ENCODE data around the gene SMIM3. TPM values are rescaled to one million over a fixed set of nuclear protein-coding genes. Genes with fewer than 3 reads are reported as not detected.
"Not testable (repeated sequence)": the region's sequence is repeated elsewhere in the genome, so short reads cannot be mapped to it uniquely, and the experiment has no call there.

Gene SMIM3
- total RNA-seq, 2 experiments from 2014 or later, result 32.9 to 37.4 TPM

DNA sequence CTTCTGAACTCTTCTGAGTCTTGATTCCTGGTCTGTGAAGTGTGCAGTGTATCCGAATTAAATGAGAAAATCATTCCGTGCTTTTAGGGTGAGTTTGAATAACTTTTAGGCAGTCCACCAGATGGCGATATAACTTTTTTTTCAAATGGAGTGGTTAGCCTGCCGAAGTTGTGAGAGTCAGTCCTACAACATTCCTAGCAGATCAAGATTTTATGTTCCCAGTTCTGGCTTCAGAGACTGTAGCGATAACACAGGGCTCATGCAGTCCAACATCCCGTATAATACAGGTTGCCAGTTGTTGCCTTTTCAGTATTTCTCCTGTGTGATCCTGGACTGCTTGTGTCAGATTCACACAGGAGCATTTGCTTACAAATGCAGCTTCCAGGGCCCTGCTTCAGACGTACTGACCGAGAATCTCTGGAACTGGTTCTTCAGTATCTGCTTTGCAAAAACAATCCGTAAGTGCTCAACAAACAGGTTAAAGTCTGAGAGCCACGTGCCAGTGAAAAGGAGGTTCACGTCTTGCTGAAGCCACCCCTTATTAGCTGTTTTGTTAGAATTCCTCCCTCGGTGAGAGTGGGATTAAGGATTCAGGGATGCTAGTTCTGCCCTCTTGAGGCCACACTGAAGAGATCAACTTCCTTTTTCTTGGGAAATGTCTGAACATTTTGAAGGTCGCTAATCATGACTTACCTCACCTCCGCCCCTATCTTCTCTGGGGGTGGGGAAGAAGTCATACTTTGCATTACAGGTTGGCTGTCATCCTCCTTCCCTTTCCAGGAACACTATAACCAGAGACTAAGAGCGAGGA is 22.8 kb downstream of the SMIM3 start:
- H3K4me1 Mint-ChIP-seq (ENCODE audit: low read depth), result peaks cover 31% of the 10 kb centered on the region
- H3K9me3 Mint-ChIP-seq, result no peaks in the 10 kb centered on the region
- CTCF ChIA-PET, result interaction anchor here (0.6 to 3.2 kb wide), 24 partner anchors 9 to 451 kb away, joined by 3 to 52 read pairs (median 4); partner anchors contain the start of genes IRGM and SMIM3
- peak; percentile 31 for DNase-seq
- H3K27me3 Mint-ChIP-seq (ENCODE audit: low read depth), result no peaks in the 10 kb centered on the region
- H3K36me3 Mint-ChIP-seq (ENCODE audit: low read depth), result peaks cover 7% of the 10 kb centered on the region
- H3K4me3 Mint-ChIP-seq, result no peak overlapping the region
- H3K27ac Mint-ChIP-seq, result no peak overlapping the region
- intact Hi-C loops (cut with micrococcal nuclease), result loop anchor here (1.0 to 5.0 kb wide), 5 partner anchors 46 to 363 kb away; no protein-coding TSS in a partner anchor

- no peak for DNase-seq
- no peak overlapping the region for H3K4me3 Mint-ChIP-seq
- CTCF ChIA-PET, result interaction anchor here (0.6 to 3.2 kb wide), 7 partner anchors 14 to 360 kb away, joined by 3 to 20 read pairs (median 4); partner anchors contain the start of genes IRGM and RBM22
- H3K27ac Mint-ChIP-seq, result no peak overlapping the region
- no peaks in the 10 kb centered on the region for H3K36me3 Mint-ChIP-seq (ENCODE audit: low read depth)
- intact Hi-C loops (cut with micrococcal nuclease), result loop anchor here (5.0 kb wide), 1 partner anchor 242 kb away; no protein-coding TSS in a partner anchor
- no peaks in the 10 kb centered on the region for H3K27me3 Mint-ChIP-seq (ENCODE audit: low read depth)
- peaks cover 12% of the 10 kb centered on the region for H3K4me1 Mint-ChIP-seq (ENCODE audit: low read depth)
- H3K9me3 Mint-ChIP-seq, result no peaks in the 10 kb centered on the region
Observed at GRCh38 chr5:150804388-150804787, 25.8 kb downstream of the SMIM3 start.

- Mint-ChIP-seq H3K27ac (no peak overlapping the region), H3K36me3 (ENCODE audit: low read depth) (no peaks in the 10 kb centered on the region), H3K27me3 (ENCODE audit: low read depth) (no peaks in the 10 kb centered on the region), H3K4me3 (no peak overlapping the region), H3K4me1 (ENCODE audit: low read depth) (no peaks in the 10 kb centered on the region), H3K9me3 (no peaks in the 10 kb centered on the region)
- CTCF ChIA-PET, result interaction anchor here (1.7 to 1.8 kb wide), 2 partner anchors 9 to 37 kb away, joined by 4 to 5 read pairs; partner anchors contain the start of gene IRGM
- DNase-seq, result no peak
- intact Hi-C loops (cut with micrococcal nuclease), result no loop called here
Observed at GRCh38 chr5:150809363-150809762, 30.8 kb downstream of the SMIM3 start.

- no peaks in the 10 kb centered on the region for H3K27me3 Mint-ChIP-seq (ENCODE audit: low read depth)
- H3K4me1 Mint-ChIP-seq (ENCODE audit: low read depth), result no peaks in the 10 kb centered on the region
- no peaks in the 10 kb centered on the region for H3K36me3 Mint-ChIP-seq (ENCODE audit: low read depth)
- no peak overlapping the region for H3K4me3 Mint-ChIP-seq
- CTCF ChIA-PET, result interaction anchor here (0.5 to 1.2 kb wide), 2 partner anchors 31 to 95 kb away, joined by 3 to 4 read pairs; partner anchors contain the start of gene IRGM
- no peak for DNase-seq
- H3K27ac Mint-ChIP-seq, result no peak overlapping the region
- H3K9me3 Mint-ChIP-seq, result peaks cover 15% of the 10 kb centered on the region
- intact Hi-C loops (cut with micrococcal nuclease), result no loop called here
Observed at GRCh38 chr5:150815010-150815409, 36.5 kb downstream of the SMIM3 start.

DNA sequence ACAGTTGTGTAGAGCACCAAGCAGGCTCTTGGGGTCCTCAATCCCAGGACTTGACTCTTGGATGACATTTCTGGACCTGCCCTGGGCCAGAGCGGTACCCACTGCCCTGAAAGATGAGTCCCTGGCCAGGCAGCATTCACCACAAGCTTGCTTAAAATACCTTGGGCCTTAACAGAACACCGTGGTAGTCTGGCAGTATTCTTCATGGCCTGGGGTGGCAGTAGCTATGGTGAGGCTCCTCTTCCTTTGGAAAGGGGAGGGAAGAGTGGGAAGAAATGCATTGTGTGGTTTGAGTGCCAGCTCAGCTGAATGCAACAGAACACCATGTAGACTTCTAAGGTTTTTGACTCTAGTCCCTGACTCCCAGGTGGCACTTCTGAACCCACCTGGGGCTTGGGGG is 38.4 kb downstream of the SMIM3 start:
- CTCF ChIA-PET, result interaction anchor here (1.3 kb wide), 1 partner anchor 16 kb away, joined by 3 read pairs; no protein-coding TSS in a partner anchor
- no peaks in the 10 kb centered on the region for H3K36me3 Mint-ChIP-seq (ENCODE audit: low read depth)
- intact Hi-C loops (cut with micrococcal nuclease), result loop anchor here (2.0 kb wide), 1 partner anchor 60 kb away; no protein-coding TSS in a partner anchor
- H3K9me3 Mint-ChIP-seq, result peaks cover 17% of the 10 kb centered on the region
- no peaks in the 10 kb centered on the region for H3K27me3 Mint-ChIP-seq (ENCODE audit: low read depth)
- no peak for DNase-seq
- no peaks in the 10 kb centered on the region for H3K4me1 Mint-ChIP-seq (ENCODE audit: low read depth)
- H3K27ac Mint-ChIP-seq, result no peak overlapping the region
- H3K4me3 Mint-ChIP-seq, result no peak overlapping the region

GRCh38 chr5:150829744-150830143 is 51.2 kb downstream of the SMIM3 start:
- Mint-ChIP-seq H3K9me3 (peaks cover 33% of the 10 kb centered on the region), H3K36me3 (ENCODE audit: low read depth) (peaks cover 5% of the 10 kb centered on the region), H3K27me3 (ENCODE audit: low read depth) (no peaks in the 10 kb centered on the region), H3K4me1 (ENCODE audit: low read depth) (no peaks in the 10 kb centered on the region), H3K4me3 (no peak overlapping the region), H3K27ac (no peak overlapping the region)
- CTCF ChIA-PET, result no interaction called here
- DNase-seq, result no peak
- intact Hi-C loops (cut with micrococcal nuclease), result loop anchor here (10.0 kb wide), 1 partner anchor 125 kb away; no protein-coding TSS in a partner anchor

DNA sequence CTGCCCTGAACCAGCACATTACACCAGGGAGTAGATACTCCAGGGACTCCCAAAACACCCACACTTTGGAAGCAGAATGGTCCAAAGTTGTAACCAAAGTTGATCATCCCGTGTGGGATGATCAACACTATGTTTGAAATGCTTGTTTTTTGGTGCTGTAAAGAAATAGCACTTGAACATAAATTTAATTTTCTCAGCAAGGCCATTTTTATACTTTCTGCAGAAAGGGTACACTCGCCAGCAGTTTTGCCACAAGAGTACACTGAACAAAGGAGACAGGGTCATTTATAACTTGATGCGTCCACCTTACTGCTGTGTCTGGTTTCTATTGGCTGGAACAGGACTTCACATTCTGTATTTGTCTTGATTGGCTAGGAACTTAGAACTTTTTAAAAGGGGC is 53.3 kb downstream of the SMIM3 start:
- H3K36me3 Mint-ChIP-seq (ENCODE audit: low read depth); intact Hi-C loops (cut with micrococcal nuclease); H3K27ac Mint-ChIP-seq; DNase-seq; H3K27me3 Mint-ChIP-seq (ENCODE audit: low read depth); CTCF ChIA-PET; H3K4me1 Mint-ChIP-seq (ENCODE audit: low read depth); H3K4me3 Mint-ChIP-seq: not testable (repeated sequence)
- peaks cover 33% of the 10 kb centered on the region for H3K9me3 Mint-ChIP-seq

- H3K9me3 Mint-ChIP-seq, result peaks cover 18% of the 10 kb centered on the region
- H3K4me1 Mint-ChIP-seq (ENCODE audit: low read depth), result peaks cover 8% of the 10 kb centered on the region
- H3K27me3 Mint-ChIP-seq (ENCODE audit: low read depth), result no peaks in the 10 kb centered on the region
- H3K36me3 Mint-ChIP-seq (ENCODE audit: low read depth), result peaks cover under 1% of the 10 kb centered on the region
- intact Hi-C loops (cut with micrococcal nuclease), result no loop called here
- H3K4me3 Mint-ChIP-seq, result no peak overlapping the region
- H3K27ac Mint-ChIP-seq, result no peak overlapping the region
- no peak for DNase-seq
- CTCF ChIA-PET, result no interaction called here
Observed at GRCh38 chr5:150836064-150836463, 57.5 kb downstream of the SMIM3 start.

GRCh38 chr5:150836703-150837102 is 58.1 kb downstream of the SMIM3 start:
- H3K4me1 Mint-ChIP-seq (ENCODE audit: low read depth), result peaks cover 8% of the 10 kb centered on the region
- CTCF ChIA-PET, result interaction anchor here (1.3 kb wide), 1 partner anchor 36 kb away, joined by 3 read pairs; no protein-coding TSS in a partner anchor
- no peaks in the 10 kb centered on the region for H3K27me3 Mint-ChIP-seq (ENCODE audit: low read depth)
- no peak overlapping the region for H3K4me3 Mint-ChIP-seq
- H3K9me3 Mint-ChIP-seq, result peaks cover 12% of the 10 kb centered on the region
- intact Hi-C loops (cut with micrococcal nuclease), result no loop called here
- H3K36me3 Mint-ChIP-seq (ENCODE audit: low read depth), result no peaks in the 10 kb centered on the region
- no peak for DNase-seq
- H3K27ac Mint-ChIP-seq, result no peak overlapping the region

GRCh38 chr5:150845185-150845859 is 66.8 kb downstream of the SMIM3 start:
- DNase-seq; H3K27me3 Mint-ChIP-seq (ENCODE audit: low read depth); H3K9me3 Mint-ChIP-seq; H3K4me3 Mint-ChIP-seq; H3K27ac Mint-ChIP-seq; intact Hi-C loops (cut with micrococcal nuclease); H3K36me3 Mint-ChIP-seq (ENCODE audit: low read depth): not testable (repeated sequence)
- CTCF ChIA-PET, result interaction anchor here (0.6 to 4.5 kb wide), 14 partner anchors 10 to 386 kb away, joined by 3 to 63 read pairs (median 12); partner anchors contain the start of genes RBM22 and SMIM3
- H3K4me1 Mint-ChIP-seq (ENCODE audit: low read depth), result peaks cover 19% of the 10 kb centered on the region

DNA sequence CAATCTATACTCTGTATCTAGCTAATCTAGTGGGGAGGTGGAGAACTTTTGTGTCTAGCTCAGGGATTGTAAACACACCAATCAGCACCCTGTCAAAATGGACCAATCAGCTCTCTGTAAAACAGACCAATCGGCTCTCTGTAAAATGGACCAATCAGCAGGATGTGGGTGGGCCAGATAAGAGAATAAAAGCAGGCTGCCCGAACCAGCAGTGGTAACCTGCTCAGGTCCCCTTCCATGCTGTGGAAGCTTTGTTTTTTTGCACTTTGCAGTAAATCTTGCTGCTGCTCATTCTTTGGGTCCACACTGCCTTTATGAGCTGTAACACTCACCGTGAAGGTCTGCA is 67.7 kb downstream of the SMIM3 start, which contains the start of gene IRGM:
IRGM (plus strand) TSS at position 214 of the 346 bp plus-strand sequence. CDS start 1,603 bp downstream, outside the sequence.
- intact Hi-C loops (cut with micrococcal nuclease), result loop anchor here (2.0 kb wide), 4 partner anchors 55 to 433 kb away; partner anchors contain the start of gene CD74
- H3K27me3 Mint-ChIP-seq (ENCODE audit: low read depth); H3K9me3 Mint-ChIP-seq; H3K36me3 Mint-ChIP-seq (ENCODE audit: low read depth): not testable (repeated sequence)
- Mint-ChIP-seq H3K27ac (peak within 1 kb of the TSS; percentile 80), H3K4me3 (peak within 1 kb of the TSS; percentile 79), H3K4me1 (ENCODE audit: low read depth) (peaks cover 25% of the 10 kb centered on the region)
- CTCF ChIA-PET, result interaction anchor here (0.6 to 4.5 kb wide), 27 partner anchors 9 to 387 kb away, joined by 3 to 63 read pairs (median 4); partner anchors contain the start of genes DCTN4, RBM22 and SMIM3
- DNase-seq, result peak; percentile 56

Measured in activated naive CD4-positive, alpha-beta T cell treated with anti-CD3 and anti-CD28 coated beads for 36 hours (primary cell).